KOPT-K1 (cell line): ENCODE results near the gene DENND6B.
"Not testable (repeated sequence)": the region's sequence is repeated elsewhere in the genome, so short reads cannot be mapped to it uniquely, and the experiment has no call there.

Experiments
- H3K27ac ChIP-seq: fragments of 200-600 bp; sonication (generic); 2 replicates; pipeline ENCODE4 v1.5.1; 2016; ENCODE audit warnings: antibody characterized with exemption, mild to moderate bottlenecking, low read depth, low read length; ENCODE audit not compliant: poor library complexity, severe bottlenecking
- H3K36me3 ChIP-seq: fragments of 200-600 bp; sonication (generic); 2 replicates; pipeline ENCODE4 v1.5.1; 2017; ENCODE audit warnings: antibody characterized with exemption, mild to moderate bottlenecking, low read length, moderate library complexity; ENCODE audit not compliant: insufficient read depth
- H3K9me3 ChIP-seq: fragments of 200-600 bp; sonication (generic); 2 replicates; pipeline ENCODE4 v1.5.1; 2017; ENCODE audit warnings: antibody characterized with exemption, low read length, mild to moderate bottlenecking; ENCODE audit not compliant: insufficient read depth, poor library complexity, severe bottlenecking

Gene DENND6B

GRCh38 chr22:50280022-50280707 lies 46.6 kb downstream of the DENND6B start:
- Histone ChIP-seq H3K27ac (no peak overlapping the region), H3K9me3 (no peaks in the 10 kb centered on the region), H3K36me3 (no peaks in the 10 kb centered on the region)

- Histone ChIP-seq H3K36me3 (no peaks in the 10 kb centered on the region), H3K27ac (no peak overlapping the region)
Measured at GRCh38 chr22:50278956-50279619, 47.7 kb downstream of the DENND6B start.

GRCh38 chr22:50278461-50278860 lies 48.4 kb downstream of the DENND6B start:
- Histone ChIP-seq H3K27ac (no peak overlapping the region), H3K9me3 (no peaks in the 10 kb centered on the region), H3K36me3 (no peaks in the 10 kb centered on the region)

More at GRCh38 chr22:50278956-50279619, 47.7 kb downstream of the DENND6B start:
- H3K9me3 ChIP-seq, result no peaks in the 10 kb centered on the region

GRCh38 chr22:50277761-50278160 lies 49.1 kb downstream of the DENND6B start:
- Histone ChIP-seq H3K36me3 (no peaks in the 10 kb centered on the region), H3K27ac (no peak overlapping the region), H3K9me3 (no peaks in the 10 kb centered on the region)

GRCh38 chr22:50276143-50276542 lies 50.7 kb downstream of the DENND6B start:
- H3K9me3 ChIP-seq, result no peaks in the 10 kb centered on the region
- no peak overlapping the region for H3K27ac ChIP-seq
- H3K36me3 ChIP-seq, result no peaks in the 10 kb centered on the region

- H3K36me3 ChIP-seq, result no peaks in the 10 kb centered on the region
- no peaks in the 10 kb centered on the region for H3K9me3 ChIP-seq
- H3K27ac ChIP-seq, result no peak overlapping the region
Measured at GRCh38 chr22:50275181-50276055, 51.4 kb downstream of the DENND6B start.

GRCh38 chr22:50274771-50275170 lies 52.0 kb downstream of the DENND6B start:
- Histone ChIP-seq H3K27ac (no peak overlapping the region), H3K9me3 (no peaks in the 10 kb centered on the region), H3K36me3 (no peaks in the 10 kb centered on the region)

- H3K27ac ChIP-seq, result no peak overlapping the region
- H3K9me3 ChIP-seq, result no peaks in the 10 kb centered on the region
- H3K36me3 ChIP-seq, result no peaks in the 10 kb centered on the region
Measured at GRCh38 chr22:50274311-50274710, 52.5 kb downstream of the DENND6B start.

- not testable (repeated sequence) for H3K9me3 ChIP-seq, H3K36me3 ChIP-seq, H3K27ac ChIP-seq
Measured at GRCh38 chr22:50273781-50274180, 53.0 kb downstream of the DENND6B start.

GRCh38 chr22:50273352-50273751 lies 53.5 kb downstream of the DENND6B start:
- H3K9me3 ChIP-seq, H3K36me3 ChIP-seq, H3K27ac ChIP-seq: not testable (repeated sequence)

- Histone ChIP-seq H3K27ac (no peak overlapping the region), H3K36me3 (no peaks in the 10 kb centered on the region), H3K9me3 (no peaks in the 10 kb centered on the region)
Measured at GRCh38 chr22:50272044-50272802, 54.6 kb downstream of the DENND6B start.

- H3K9me3 ChIP-seq, result no peaks in the 10 kb centered on the region
- no peak overlapping the region for H3K27ac ChIP-seq
- H3K36me3 ChIP-seq, result no peaks in the 10 kb centered on the region
Measured at GRCh38 chr22:50271519-50271970, 55.3 kb downstream of the DENND6B start.

GRCh38 chr22:50270666-50271394 lies 56.0 kb downstream of the DENND6B start:
- Histone ChIP-seq H3K9me3 (no peaks in the 10 kb centered on the region), H3K27ac (no peak overlapping the region), H3K36me3 (no peaks in the 10 kb centered on the region)

GRCh38 chr22:50269970-50270665 lies 56.7 kb downstream of the DENND6B start, which contains the start of gene MAPK11:
Gene MAPK11 (minus strand): TSS chr22:50270380. CDS start chr22:50270292, 88 bp downstream.
- no peak within 1 kb of the TSS for H3K27ac ChIP-seq
- H3K36me3 ChIP-seq, result no peaks in the 10 kb centered on the region
- no peaks in the 10 kb centered on the region for H3K9me3 ChIP-seq
